ENCODE data around the gene GEMIN5. TPM values are rescaled to one million over a fixed set of nuclear protein-coding genes. Genes with fewer than 3 reads are reported as not detected.

Gene GEMIN5
- total RNA-seq, 2 experiments from 2014 or later = 2.7 to 3.7 TPM

DNA sequence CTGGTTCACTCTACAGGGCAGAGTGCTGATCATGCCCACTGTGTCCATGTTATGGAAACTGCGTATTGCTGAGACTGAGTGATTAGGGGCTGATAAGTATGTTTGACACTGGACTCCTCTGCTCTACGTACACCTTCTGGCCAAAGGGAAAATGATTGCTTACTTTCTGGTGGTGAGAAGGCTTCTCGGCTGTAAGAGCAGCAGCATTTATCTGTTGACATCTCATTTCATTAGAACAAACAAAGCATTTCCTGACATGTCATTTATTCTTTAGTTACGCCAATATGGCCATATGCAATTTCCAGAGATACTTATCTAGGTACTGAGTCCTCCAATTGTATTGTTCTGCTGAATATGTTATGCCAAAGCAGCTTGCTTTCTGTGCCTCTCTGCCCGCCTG, 93.2 kb downstream of the GEMIN5 start:
- H3K27me3 Mint-ChIP-seq = no peaks in the 10 kb centered on the region
- DNase-seq (no peak), ATAC-seq (ENCODE audit: poor library complexity) (no peak)
- H3K4me1 Mint-ChIP-seq (ENCODE audit: low read depth) = peaks cover 4% of the 10 kb centered on the region
- POLR2A ChIA-PET = interaction anchor here (0.5 kb wide), 1 partner anchor 115 kb away, joined by 3 read pairs; no protein-coding TSS in a partner anchor
- H3K4me3 ChIP-seq (ENCODE audit: low read length) = no peak overlapping the region
- H3K36me3 ChIP-seq (ENCODE audit: insufficient read depth, low read length) = no peaks in the 10 kb centered on the region
- H3K36me3 Mint-ChIP-seq (ENCODE audit: low read depth) = no peaks in the 10 kb centered on the region
- no peak for TF ChIP-seq CTCF (IDR thresholded peaks at IDR 0.05)
- H3K27ac Mint-ChIP-seq = no peak overlapping the region
- H3K9me3 ChIP-seq (ENCODE audit: control insufficient read depth in 1 of 2, insufficient read depth in 1 of 2, low read length in 2 of 2) = no peaks in the 10 kb centered on the region
- intact Hi-C loops (cut with DNase I, micrococcal nuclease) = no loop called here
- H3K9me3 Mint-ChIP-seq = no peaks in the 10 kb centered on the region
- H3K4me3 Mint-ChIP-seq = no peak overlapping the region
- H3K27ac ChIP-seq (ENCODE audit: low read depth in 1 of 2, low read length in 2 of 2) = no peak overlapping the region
- H3K4me1 ChIP-seq (ENCODE audit: insufficient read depth, low read length) = no peaks in the 10 kb centered on the region
- CTCF ChIA-PET = no interaction called here
- no peaks in the 10 kb centered on the region for H3K27me3 ChIP-seq (ENCODE audit: control insufficient read depth in 1 of 2, insufficient read depth in 2 of 2, low read length in 2 of 2)

DNA sequence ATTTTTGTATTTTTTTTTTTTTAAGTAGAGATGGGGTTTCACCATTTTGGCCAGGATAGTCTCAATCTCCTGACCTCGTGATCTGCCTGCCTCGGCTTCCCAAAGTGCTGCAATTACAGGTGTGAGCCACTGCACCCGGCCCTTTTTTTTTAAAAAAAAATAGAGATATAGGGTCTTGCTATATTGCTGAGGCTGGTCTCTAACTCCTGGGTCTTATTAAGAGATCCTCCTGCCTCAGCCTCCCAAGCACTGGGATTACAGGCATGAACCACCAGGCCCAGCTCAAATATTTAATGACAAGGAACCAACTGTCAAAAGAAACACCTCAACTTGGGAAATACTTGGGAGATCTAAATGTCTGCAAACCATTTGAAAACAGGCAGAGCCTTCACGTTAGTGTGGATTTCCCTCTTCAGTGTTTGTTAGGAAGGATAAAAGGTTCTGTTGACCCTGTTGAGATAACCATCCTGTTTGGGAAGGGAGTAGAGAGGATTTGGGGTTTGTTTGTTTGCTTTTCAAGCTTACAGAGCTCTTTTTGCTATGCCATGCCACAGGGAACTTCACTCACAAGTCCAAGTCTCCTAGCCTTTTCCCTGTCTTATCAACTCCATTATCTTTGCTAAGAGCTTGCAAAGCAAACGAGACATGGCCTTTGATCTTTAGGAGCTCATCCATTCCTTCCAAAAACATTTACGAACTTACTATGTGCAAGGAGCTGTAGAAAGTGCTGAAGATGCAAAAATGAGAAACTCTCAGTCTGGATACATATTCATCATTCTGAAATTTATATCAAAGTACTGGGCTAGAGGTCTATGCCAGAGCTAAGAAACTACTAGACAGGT, 95.1 kb downstream of the GEMIN5 start:
- Histone ChIP-seq H3K27ac (ENCODE audit: low read depth in 1 of 2, low read length in 2 of 2) (no peak overlapping the region), H3K4me3 (ENCODE audit: low read length) (no peak overlapping the region), H3K27me3 (ENCODE audit: control insufficient read depth in 1 of 2, insufficient read depth in 2 of 2, low read length in 2 of 2) (no peaks in the 10 kb centered on the region), H3K4me1 (ENCODE audit: insufficient read depth, low read length) (no peaks in the 10 kb centered on the region), H3K36me3 (ENCODE audit: insufficient read depth, low read length) (no peaks in the 10 kb centered on the region), H3K9me3 (ENCODE audit: control insufficient read depth in 1 of 2, insufficient read depth in 1 of 2, low read length in 2 of 2) (no peaks in the 10 kb centered on the region)
- no peak for TF ChIP-seq CTCF (IDR thresholded peaks at IDR 0.05)
- H3K9me3 Mint-ChIP-seq = no peaks in the 10 kb centered on the region
- ChIA-PET POLR2A (no interaction called here), CTCF (no interaction called here)
- DNase-seq (no peak), ATAC-seq (ENCODE audit: poor library complexity) (no peak)
- no peak overlapping the region for H3K4me3 Mint-ChIP-seq
- H3K4me1 Mint-ChIP-seq (ENCODE audit: low read depth) = peaks cover 4% of the 10 kb centered on the region
- no peak overlapping the region for H3K27ac Mint-ChIP-seq
- intact Hi-C loops (cut with DNase I, micrococcal nuclease) = no loop called here
- H3K27me3 Mint-ChIP-seq = no peaks in the 10 kb centered on the region
- no peaks in the 10 kb centered on the region for H3K36me3 Mint-ChIP-seq (ENCODE audit: low read depth)

- no peak for ATAC-seq (ENCODE audit: poor library complexity)
- Mint-ChIP-seq H3K9me3 (no peaks in the 10 kb centered on the region), H3K27me3 (no peaks in the 10 kb centered on the region), H3K4me1 (ENCODE audit: low read depth) (peaks cover 4% of the 10 kb centered on the region), H3K27ac (no peak overlapping the region), H3K36me3 (ENCODE audit: low read depth) (no peaks in the 10 kb centered on the region), H3K4me3 (no peak overlapping the region)
- intact Hi-C loops (cut with DNase I, micrococcal nuclease) = no loop called here
- CTCF ChIA-PET = no interaction called here
- no peaks in the 10 kb centered on the region for H3K9me3 ChIP-seq (ENCODE audit: control insufficient read depth in 1 of 2, insufficient read depth in 1 of 2, low read length in 2 of 2)
- no peak overlapping the region for H3K4me3 ChIP-seq (ENCODE audit: low read length)
- POLR2A ChIA-PET = interaction anchor here (2.1 kb wide), 1 partner anchor 16 kb away, joined by 5 read pairs; no protein-coding TSS in a partner anchor
- no peaks in the 10 kb centered on the region for H3K36me3 ChIP-seq (ENCODE audit: insufficient read depth, low read length)
- no peaks in the 10 kb centered on the region for H3K27me3 ChIP-seq (ENCODE audit: control insufficient read depth in 1 of 2, insufficient read depth in 2 of 2, low read length in 2 of 2)
- TF ChIP-seq CTCF (IDR thresholded peaks at IDR 0.05) = no peak
- DNase-seq = no peak
- no peaks in the 10 kb centered on the region for H3K4me1 ChIP-seq (ENCODE audit: insufficient read depth, low read length)
- H3K27ac ChIP-seq (ENCODE audit: low read depth in 1 of 2, low read length in 2 of 2) = no peak overlapping the region
These were observed 96.7 kb downstream of the GEMIN5 start for GRCh38 chr5:154841273-154841661.

All from CD4-positive, alpha-beta T cell (primary cell).